SK-N-SH (cell line): Measurements from ENCODE around the gene FLACC1.
"Not testable (repeated sequence)": the region's sequence is repeated elsewhere in the genome, so short reads cannot be mapped to it uniquely, and the experiment has no call there.

ENCODE experiments used
- CTCF ChIP-seq: fragments of 200-600 bp; sonication (generic); IDR thresholded peaks from 2 replicates; pipeline ENCODE4 v1.6.1; 2017; ENCODE audit warnings: antibody characterized with exemption, mild to moderate bottlenecking, moderate library complexity
- RAD21 ChIP-seq: IDR thresholded peaks from 2 replicates; pipeline ENCODE4 v1.6.1; 2012; ENCODE audit warnings: mild to moderate bottlenecking, low read length
- USF1 ChIP-seq: IDR thresholded peaks from 2 replicates; pipeline ENCODE4 v1.4.0; 2012; ENCODE audit warnings: low read depth, borderline replicate concordance

- TF ChIP-seq RAD21, USF1, CTCF: not testable (repeated sequence)
Observed at GRCh38 chr2:201290457-201291148, 66.5 kb downstream of the FLACC1 start.
